ENCODE data around the gene EMC7. TPM values are rescaled to one million over a fixed set of nuclear protein-coding genes. Genes with fewer than 3 reads are reported as not detected.
"Not testable (repeated sequence)": the region's sequence is repeated elsewhere in the genome, so short reads cannot be mapped to it uniquely, and the experiment has no call there.

Gene EMC7
- total RNA-seq, 3 donors from 2014 or later = 35.0 to 47.5 (median 44.6) TPM

DNA sequence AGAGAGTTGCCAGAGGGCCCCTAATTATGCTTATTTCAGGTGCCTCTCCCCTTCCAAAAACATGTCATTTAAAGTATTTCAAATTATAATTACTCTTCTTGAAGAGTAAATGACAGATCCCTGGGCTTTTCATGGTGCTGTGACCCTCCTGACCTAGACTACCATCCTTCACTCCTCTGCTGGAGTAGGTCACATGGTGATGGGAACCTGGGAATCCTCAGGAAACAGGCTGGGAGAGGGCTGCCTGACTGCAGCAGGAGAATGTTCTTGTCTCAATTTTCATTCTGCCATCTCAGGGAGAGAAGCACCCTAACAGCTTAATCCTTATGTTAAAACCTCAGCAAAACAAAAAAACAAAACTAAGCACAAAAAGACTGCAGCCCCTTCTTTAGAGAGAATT lies 24.9 kb upstream of the EMC7 start:
- Histone ChIP-seq H3K27me3 (no peaks in the 10 kb centered on the region), H3K4me3 (no peak overlapping the region), H3K36me3 (no peaks in the 10 kb centered on the region), H3K4me1 (no peaks in the 10 kb centered on the region), H3K9me3 (no peaks in the 10 kb centered on the region), H3K27ac (no peak overlapping the region)
- TF ChIP-seq, protein P1, sequence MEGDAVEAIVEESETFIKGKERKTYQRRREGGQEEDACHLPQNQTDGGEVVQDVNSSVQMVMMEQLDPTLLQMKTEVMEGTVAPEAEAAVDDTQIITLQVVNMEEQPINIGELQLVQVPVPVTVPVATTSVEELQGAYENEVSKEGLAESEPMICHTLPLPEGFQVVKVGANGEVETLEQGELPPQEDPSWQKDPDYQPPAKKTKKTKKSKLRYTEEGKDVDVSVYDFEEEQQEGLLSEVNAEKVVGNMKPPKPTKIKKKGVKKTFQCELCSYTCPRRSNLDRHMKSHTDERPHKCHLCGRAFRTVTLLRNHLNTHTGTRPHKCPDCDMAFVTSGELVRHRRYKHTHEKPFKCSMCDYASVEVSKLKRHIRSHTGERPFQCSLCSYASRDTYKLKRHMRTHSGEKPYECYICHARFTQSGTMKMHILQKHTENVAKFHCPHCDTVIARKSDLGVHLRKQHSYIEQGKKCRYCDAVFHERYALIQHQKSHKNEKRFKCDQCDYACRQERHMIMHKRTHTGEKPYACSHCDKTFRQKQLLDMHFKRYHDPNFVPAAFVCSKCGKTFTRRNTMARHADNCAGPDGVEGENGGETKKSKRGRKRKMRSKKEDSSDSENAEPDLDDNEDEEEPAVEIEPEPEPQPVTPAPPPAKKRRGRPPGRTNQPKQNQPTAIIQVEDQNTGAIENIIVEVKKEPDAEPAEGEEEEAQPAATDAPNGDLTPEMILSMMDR (IDR thresholded peaks at IDR 0.05) = no peak
- TF ChIP-seq POLR2AphosphoS5 (IDR thresholded peaks at IDR 0.05) (no peak), POLR2A (IDR thresholded peaks at IDR 0.05) (no peak)
- DNase-seq (ENCODE audit: low spot score in 2 of 2) = no peak
- intact Hi-C loops (cut with DNase I; ENCODE audit: low total_unique reads) = no loop called here

- no peaks in the 10 kb centered on the region for H3K9me3 ChIP-seq
- H3K27ac ChIP-seq = no peak overlapping the region
- no peaks in the 10 kb centered on the region for H3K36me3 ChIP-seq
- no peak overlapping the region for H3K4me3 ChIP-seq
- intact Hi-C loops (cut with DNase I; ENCODE audit: low total_unique reads) = no loop called here
- H3K27me3 ChIP-seq = no peaks in the 10 kb centered on the region
- no peaks in the 10 kb centered on the region for H3K4me1 ChIP-seq
- no peak for DNase-seq (ENCODE audit: low spot score in 2 of 2)
- TF ChIP-seq POLR2A (IDR thresholded peaks at IDR 0.05) = no peak
- TF ChIP-seq, protein P1 (IDR thresholded peaks at IDR 0.05) = no peak
- TF ChIP-seq POLR2AphosphoS5 (IDR thresholded peaks at IDR 0.05) = no peak
Measured at GRCh38 chr15:34125945-34126344, 24.3 kb upstream of the EMC7 start.

DNA sequence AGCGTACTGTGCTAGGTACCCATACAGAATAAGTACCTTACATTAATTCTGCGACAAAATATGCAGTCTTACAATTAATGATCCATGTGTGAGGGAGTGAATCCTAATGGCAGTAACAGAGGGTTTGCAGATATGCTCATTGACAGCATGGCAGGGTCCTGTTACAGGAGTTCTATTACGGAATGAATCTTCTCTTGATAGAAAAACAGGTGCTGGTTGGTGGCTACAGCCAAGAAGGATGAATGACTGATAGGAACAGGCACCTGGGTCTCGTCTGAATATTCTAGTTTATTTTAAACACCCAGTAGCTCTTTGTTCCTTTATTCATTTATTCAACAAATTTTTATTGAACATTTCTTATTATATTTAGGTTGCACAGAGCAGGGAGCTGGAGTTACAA lies 23.0 kb upstream of the EMC7 start:
- no peaks in the 10 kb centered on the region for H3K9me3 ChIP-seq
- H3K27ac ChIP-seq = no peak overlapping the region
- no peak overlapping the region for H3K4me3 ChIP-seq
- no peak for DNase-seq (ENCODE audit: low spot score in 2 of 2)
- H3K27me3 ChIP-seq = no peaks in the 10 kb centered on the region
- H3K36me3 ChIP-seq = no peaks in the 10 kb centered on the region
- TF ChIP-seq POLR2AphosphoS5 (IDR thresholded peaks at IDR 0.05) (no peak), POLR2A (IDR thresholded peaks at IDR 0.05) (no peak)
- TF ChIP-seq, protein P1 (IDR thresholded peaks at IDR 0.05) = no peak
- no peaks in the 10 kb centered on the region for H3K4me1 ChIP-seq
- intact Hi-C loops (cut with DNase I; ENCODE audit: low total_unique reads) = no loop called here

- Histone ChIP-seq H3K27ac (no peak overlapping the region), H3K4me1 (no peaks in the 10 kb centered on the region), H3K4me3 (no peak overlapping the region), H3K36me3 (no peaks in the 10 kb centered on the region), H3K27me3 (no peaks in the 10 kb centered on the region), H3K9me3 (no peaks in the 10 kb centered on the region)
- TF ChIP-seq, protein P1 (IDR thresholded peaks at IDR 0.05) = no peak
- no peak for TF ChIP-seq POLR2A (IDR thresholded peaks at IDR 0.05)
- TF ChIP-seq POLR2AphosphoS5 (IDR thresholded peaks at IDR 0.05) = no peak
- intact Hi-C loops (cut with DNase I; ENCODE audit: low total_unique reads) = no loop called here
- DNase-seq (ENCODE audit: low spot score in 2 of 2) = no peak
Measured at GRCh38 chr15:34122771-34123183, 21.1 kb upstream of the EMC7 start.

GRCh38 chr15:34121786-34122185 lies 20.1 kb upstream of the EMC7 start:
- H3K36me3 ChIP-seq; H3K27ac ChIP-seq; H3K27me3 ChIP-seq; H3K4me1 ChIP-seq; H3K9me3 ChIP-seq; DNase-seq (ENCODE audit: low spot score in 2 of 2); intact Hi-C loops (cut with DNase I; ENCODE audit: low total_unique reads); H3K4me3 ChIP-seq: not testable (repeated sequence)

GRCh38 chr15:34120420-34120819 lies 18.8 kb upstream of the EMC7 start:
- H3K9me3 ChIP-seq; H3K4me3 ChIP-seq; H3K27me3 ChIP-seq; H3K27ac ChIP-seq; intact Hi-C loops (cut with DNase I; ENCODE audit: low total_unique reads); DNase-seq (ENCODE audit: low spot score in 2 of 2); H3K36me3 ChIP-seq; H3K4me1 ChIP-seq: not testable (repeated sequence)
